K562 (cell line): ENCODE data around the gene AADAC. TPM values are rescaled to one million over a fixed set of nuclear protein-coding genes. Genes with fewer than 3 reads are reported as not detected.

Experiments
- ASH1L ChIP-seq: fragments of 450-650 bp; IDR thresholded peaks from 2 replicates; pipeline ENCODE4 v1.6.1; 2018; ENCODE audit warnings: borderline replicate concordance, mild to moderate bottlenecking, low read depth; ENCODE audit not compliant: partially characterized antibody
- ETS2 ChIP-seq: IDR thresholded peaks from 2 replicates; pipeline ENCODE4 v1.6.1; 2016; ENCODE audit warnings: borderline replicate concordance, missing genetic modification characterization, mild to moderate bottlenecking, moderate library complexity, missing compliant biosample characterization; ENCODE audit not compliant: poor library complexity, severe bottlenecking
- KLF16 ChIP-seq: IDR thresholded peaks from 2 replicates; pipeline ENCODE4 v1.6.1; 2016; ENCODE audit warnings: antibody characterized with exemption
- MAFG ChIP-seq: fragments of 450-650 bp; conservative IDR thresholded peaks from 2 replicates; pipeline ENCODE4 v1.6.1; 2016; ENCODE audit warnings: missing genetic modification characterization, missing compliant biosample characterization
- MYBL2 ChIP-seq, 2 experiments: fragments of 450-650 bp in 1 of 2; sonication (generic) in 1 of 2; formaldehyde crosslinking in 1 of 2; IDR thresholded peaks; 2 replicates each; pipeline versions ENCODE4 v1.6.1 to v1.8.1; 2017 to 2022; ENCODE audit warnings: borderline replicate concordance in 1 of 2, inconsistent platforms in 1 of 2, low read depth in 1 of 2, mild to moderate bottlenecking in 1 of 2, missing genetic modification reagents in 1 of 2, moderate library complexity in 1 of 2
- NR1H2 ChIP-seq: sonication (generic); formaldehyde crosslinking; IDR thresholded peaks from 2 replicates; pipeline ENCODE4 v1.4.0; 2020; ENCODE audit warnings: mild to moderate bottlenecking, missing genetic modification reagents
- RBFOX2 ChIP-seq: fragments of 200-400 bp; formaldehyde crosslinking; IDR thresholded peaks from 2 replicates; pipeline ENCODE4 v1.6.1; 2017; ENCODE audit warnings: low read depth, mild to moderate bottlenecking, low read length, moderate library complexity
- RBM14 ChIP-seq: fragments of 200-400 bp; formaldehyde crosslinking; IDR thresholded peaks from 2 replicates; pipeline ENCODE4 v1.6.1; 2018; ENCODE audit warnings: low read depth, mild to moderate bottlenecking, low read length, moderate library complexity, borderline replicate concordance; ENCODE audit not compliant: insufficient read depth
- RBM39 ChIP-seq: fragments of 200-400 bp; formaldehyde crosslinking; optimal IDR thresholded peaks from 2 replicates; pipeline ENCODE3; 2018; ENCODE audit warnings: low read depth, low read length
- SFPQ ChIP-seq: fragments of 200-400 bp; formaldehyde crosslinking; IDR thresholded peaks from 2 replicates; pipeline ENCODE4 v1.6.1; 2017; ENCODE audit warnings: mild to moderate bottlenecking, low read depth, low read length, moderate library complexity
- SREBF2 ChIP-seq: sonication (generic); formaldehyde crosslinking; IDR thresholded peaks from 2 replicates; pipeline ENCODE4 v1.4.0; 2020; ENCODE audit warnings: mild to moderate bottlenecking, missing genetic modification reagents
- WHSC1 ChIP-seq: IDR thresholded peaks from one replicate; pipeline ENCODE4 v1.6.1; 2012; ENCODE audit warnings: low read length, control low read depth, inconsistent platforms
- ZBTB9 ChIP-seq: fragments of 450-650 bp; formaldehyde crosslinking; IDR thresholded peaks from 2 replicates; pipeline ENCODE4 v1.4.0; 2020; ENCODE audit warnings: mild to moderate bottlenecking, moderate library complexity
- ZNF165 ChIP-seq: fragments of 250-450 bp; sonication (Bioruptor Pico); IDR thresholded peaks from 2 replicates; pipeline ENCODE4 v1.4.0; 2020; ENCODE audit warnings: borderline replicate concordance
- ZNF282 ChIP-seq: sonication (generic); formaldehyde crosslinking; IDR thresholded peaks from 2 replicates; pipeline ENCODE4 v1.8.1; 2023; ENCODE audit warnings: missing genetic modification reagents
- polyA plus RNA-seq, 8 experiments: library from polyadenylated mRNA; depleted of rRNA in 4 of 8; stranded (reverse) in 5 of 8; unstranded in 3 of 8; fragments of >200 nt; fragmentation: Nextera tagmentation in 2 of 8; fragmentation: Illumina TruSeq in 1 of 8; extraction: Ambion mirVana in 2 of 8; extraction: Trizol in 1 of 8; gene quantifications; 2 replicates each; pipeline versions ENCODE4 v1.2.1 to v1.2.3, GENCODE V29; 2011 to 2014; ENCODE audit warnings: inconsistent platforms in 1 of 8, missing spikeins in 1 of 8
- total RNA-seq, 7 experiments: library from RNA; depleted of rRNA in 6 of 7; stranded (reverse); fragments of >200 nt in 6 of 7; fragmentation: Illumina TruSeq in 2 of 7; extraction: Trizol in 2 of 7; gene quantifications; 2 replicates each; pipeline versions ENCODE4 v1.2.1 to v1.2.3, GENCODE V29; 2011 to 2021; ENCODE audit warnings: low replicate concordance in 1 of 7

The AADAC gene
- total and polyA plus RNA-seq, 9 of the 15 experiments (the other 6 are each of a cell fraction or from before 2014, with no cell fraction given): 0.47 TPM; not detected in 8

- TF ChIP-seq MYBL2 (IDR thresholded peaks at IDR 0.05; ENCODE audit: low read depth) (no peak), MYBL2 (CRISPR knock-in tag; IDR thresholded peaks at IDR 0.05; ENCODE audit: borderline replicate concordance) (no peak), ASH1L (no peak), RBM39 (no peak), ZBTB9 (CRISPR knock-in tag) (no peak), NR1H2 (CRISPR knock-in tag) (no peak), WHSC1 (no peak), ETS2 (no peak), MAFG (no peak), KLF16 (0 out of 2 replicates have a peak, but pooled peaks have one; percentile 8), RBM14 (no peak), SREBF2 (CRISPR knock-in tag) (no peak), ZNF165 (CRISPR knock-in tag) (no peak), RBFOX2 (no peak), ZNF282 (CRISPR knock-in tag) (no peak), SFPQ (no peak)
Observed at GRCh38 chr3:151838574-151839312, 24.8 kb downstream of the AADAC start (continued).
